PFSK-1 (cell line): ENCODE data around the gene NES.

Source experiments
- FOXP2 ChIP-seq: optimal IDR thresholded peaks from 2 replicates; pipeline ENCODE3; 2011; ENCODE audit warnings: borderline replicate concordance, control low read depth, inconsistent platforms; ENCODE audit not compliant: insufficient read depth; ENCODE audit errors: extremely low read length, extremely low read depth
- POLR2AphosphoS5 ChIP-seq: IDR thresholded peaks from 2 replicates; pipeline ENCODE4 v1.6.1; 2012; ENCODE audit warnings: low read depth, mild to moderate bottlenecking, control low read depth, low read length, moderate library complexity
- REST ChIP-seq, 2 experiments: IDR thresholded peaks; 2 replicates each; pipeline versions ENCODE4 v1.6.1 to v1.8.0; 2011 to 2012; ENCODE audit warnings: low read depth in 2 of 2, low read length in 2 of 2, control low read depth in 1 of 2, inconsistent platforms in 1 of 2, mild to moderate bottlenecking in 1 of 2, moderate library complexity in 1 of 2; ENCODE audit not compliant: insufficient read depth in 1 of 2
- SIN3A ChIP-seq: IDR thresholded peaks from 2 replicates; pipeline ENCODE4 v1.6.1; 2012; ENCODE audit warnings: mild to moderate bottlenecking, low read length, moderate library complexity, borderline replicate concordance; ENCODE audit not compliant: insufficient read depth
- TAF1 ChIP-seq: IDR thresholded peaks from 2 replicates; pipeline ENCODE4 v1.6.1; 2012; ENCODE audit warnings: low read length, control low read depth, borderline replicate concordance; ENCODE audit not compliant: insufficient read depth

The NES gene

DNA sequence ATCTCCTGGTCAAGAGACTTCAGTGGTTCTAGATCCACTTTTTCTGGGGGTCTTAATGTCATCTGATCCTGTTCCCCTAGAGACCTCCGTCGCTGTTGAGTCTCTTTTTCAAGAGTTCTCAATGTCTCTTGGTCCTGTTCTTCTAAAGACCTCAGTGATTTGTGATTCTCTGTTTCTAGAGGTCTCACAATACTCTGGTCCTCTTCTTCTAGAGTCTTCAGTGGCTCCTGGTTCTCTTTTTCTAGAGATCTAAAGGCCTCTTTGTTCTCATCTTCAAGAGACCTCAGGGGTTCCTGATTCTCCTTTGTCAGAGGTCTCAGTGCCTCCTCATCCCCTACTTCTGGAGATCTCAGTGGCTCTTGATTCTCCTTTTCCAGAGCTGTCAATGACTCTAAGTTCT, 5.4 kb downstream of the NES start:
- TF ChIP-seq SIN3A (no peak), POLR2AphosphoS5 (no peak), REST (IDR thresholded peaks at IDR 0.05; ENCODE audit: insufficient read depth in 1 of 2, low read depth in 2 of 2, low read length in 2 of 2) (no peak), TAF1 (no peak), FOXP2 (no peak)

DNA sequence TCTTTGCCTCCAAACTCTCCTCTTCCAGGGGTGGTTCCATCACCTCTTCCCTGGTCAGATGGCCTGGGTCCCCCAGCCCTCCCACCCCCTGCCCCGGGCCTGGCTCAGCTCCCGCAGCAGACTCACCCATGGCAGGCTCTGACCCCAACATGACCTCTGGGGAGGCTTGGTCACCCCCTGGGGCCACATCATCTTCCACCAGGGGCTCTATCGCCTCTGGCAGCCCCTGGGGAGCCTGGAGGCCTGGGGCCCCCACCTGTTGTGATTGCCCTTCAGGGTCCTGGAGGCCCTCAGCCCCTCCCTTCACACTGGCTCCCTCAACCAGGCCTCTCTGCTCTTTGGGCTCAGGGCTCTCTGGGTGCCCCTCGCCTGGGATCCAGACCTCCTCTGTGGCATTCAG, 6.4 kb downstream of the NES start:
- no peak for TF ChIP-seq FOXP2

DNA sequence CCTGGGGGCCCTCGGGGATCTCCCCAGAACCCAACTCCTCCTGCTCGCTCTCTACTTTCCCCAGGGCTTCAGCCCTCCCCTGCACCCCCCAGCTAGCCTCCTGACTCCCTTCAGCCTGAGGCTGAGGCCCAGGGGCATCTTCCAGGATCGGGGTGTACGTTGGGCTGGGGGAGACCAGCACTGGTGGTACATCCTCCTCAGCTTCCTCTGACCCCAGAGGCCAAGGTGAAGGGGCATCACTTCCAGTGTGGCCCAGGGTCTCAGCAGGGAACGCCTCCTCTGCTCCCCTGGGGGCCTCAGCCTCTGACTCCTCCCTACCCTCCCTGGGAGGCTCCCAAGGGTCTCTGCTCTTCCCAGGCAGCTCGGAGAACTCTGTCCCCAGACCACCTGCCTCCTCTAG, 6.8 kb downstream of the NES start:
- no peak for TF ChIP-seq TAF1
- no peak for TF ChIP-seq REST (IDR thresholded peaks at IDR 0.05; ENCODE audit: insufficient read depth in 1 of 2, low read depth in 2 of 2, low read length in 2 of 2)
- TF ChIP-seq SIN3A, result no peak
- no peak for TF ChIP-seq POLR2AphosphoS5
- no peak for TF ChIP-seq FOXP2

- no peak for TF ChIP-seq TAF1
- no peak for TF ChIP-seq FOXP2
- no peak; the same call in 1 of the 2 replicates for TF ChIP-seq POLR2AphosphoS5
- no peak for TF ChIP-seq SIN3A
- TF ChIP-seq REST (IDR thresholded peaks at IDR 0.05; ENCODE audit: insufficient read depth in 1 of 2, low read depth in 2 of 2, low read length in 2 of 2), result no peak
Observed at GRCh38 chr1:156669794-156670193, 7.4 kb downstream of the NES start.

- TF ChIP-seq POLR2AphosphoS5, result 0 out of 2 replicates have a peak, but pooled peaks have one; percentile 5
- TF ChIP-seq SIN3A, result no peak
- no peak for TF ChIP-seq TAF1
- TF ChIP-seq FOXP2, result no peak
- no peak for TF ChIP-seq REST (IDR thresholded peaks at IDR 0.05; ENCODE audit: insufficient read depth in 1 of 2, low read depth in 2 of 2, low read length in 2 of 2)
Observed at GRCh38 chr1:156668801-156669637, 8.2 kb downstream of the NES start.
